Suprapubic skin (tissue), 4 donors: ENCODE measurements around the gene NIPAL1. TPM values are rescaled to one million over a fixed set of nuclear protein-coding genes. Genes with fewer than 3 reads are reported as not detected.
"Not testable (repeated sequence)": the region's sequence is repeated elsewhere in the genome, so short reads cannot be mapped to it uniquely, and the experiment has no call there.

ENCODE experiments used
- DNase-seq, 2 donors: peaks; one replicate each; pipeline ENCODE4 v3.0.0-alpha.2; 2019; ENCODE audit warnings: low spot score in 2 of 2
- H3K27ac ChIP-seq: fragments of 200-600 bp; sonication (generic); one replicate; pipeline ENCODE4 v1.5.1; 2019
- H3K27me3 ChIP-seq: fragments of 200-600 bp; sonication (generic); one replicate; pipeline ENCODE4 v1.5.1; 2019
- H3K36me3 ChIP-seq: fragments of 200-600 bp; sonication (generic); one replicate; pipeline ENCODE4 v1.5.1; 2019
- H3K4me1 ChIP-seq: fragments of 200-600 bp; sonication (generic); one replicate; pipeline ENCODE4 v1.5.1; 2019
- H3K4me3 ChIP-seq: fragments of 200-600 bp; sonication (generic); one replicate; pipeline ENCODE4 v1.5.1; 2019; ENCODE audit warnings: mild to moderate bottlenecking
- H3K9me3 ChIP-seq: fragments of 200-600 bp; sonication (generic); one replicate; pipeline ENCODE4 v1.5.1; 2019
- CTCF ChIP-seq, 2 donors: fragments of 200-600 bp in 1 of 2; fragments of 450-650 bp in 1 of 2; sonication (generic) in 1 of 2; IDR thresholded peaks; one replicate each; pipeline ENCODE4 v1.5.1; 2016 to 2019; ENCODE audit warnings: antibody characterized with exemption in 2 of 2, mild to moderate bottlenecking in 1 of 2, moderate library complexity in 1 of 2
- EP300 ChIP-seq: sonication (generic); formaldehyde crosslinking; IDR thresholded peaks from one replicate; pipeline ENCODE4 v1.6.1; 2017; ENCODE audit warnings: antibody characterized with exemption
- POLR2A ChIP-seq, 2 donors: fragments of 450-650 bp; IDR thresholded peaks; one replicate each; pipeline ENCODE4 v1.6.1; 2017; ENCODE audit warnings: antibody characterized with exemption in 2 of 2, mild to moderate bottlenecking in 2 of 2, moderate library complexity in 2 of 2
- POLR2AphosphoS5 ChIP-seq, 3 donors: sonication (generic); formaldehyde crosslinking; IDR thresholded peaks; one replicate each; pipeline ENCODE4 v1.6.1; 2017; ENCODE audit warnings: antibody characterized with exemption in 3 of 3
- WGBS: methylation state at CpG from one replicate; pipeline ENCODE4 v1.1.5; 2018; 5-methylcytosine and 5-hydroxymethylcytosine counted together
- total RNA-seq, 4 donors: library from RNA; depleted of rRNA; stranded (reverse); fragments of >200 nt; gene quantifications; one replicate each; pipeline ENCODE4 v1.1.0, GENCODE V29; 2016

NIPAL1 gene
- total RNA-seq, 4 donors from 2014 or later, result 19.2 to 55.6 (median 27.2) TPM

- Histone ChIP-seq H3K27me3 (no peaks in the 10 kb centered on the region), H3K27ac (no peak overlapping the region), H3K4me1 (no peaks in the 10 kb centered on the region), H3K4me3 (no peak overlapping the region), H3K36me3 (no peaks in the 10 kb centered on the region), H3K9me3 (peaks cover 9% of the 10 kb centered on the region)
- no peak for TF ChIP-seq CTCF (IDR thresholded peaks at IDR 0.05)
- no peak for TF ChIP-seq POLR2A (IDR thresholded peaks at IDR 0.05)
- no peak for TF ChIP-seq EP300
- TF ChIP-seq POLR2AphosphoS5 (IDR thresholded peaks at IDR 0.05), result no peak
- no peak for DNase-seq
Observed at GRCh38 chr4:48008021-48008596, 8.5 kb upstream of the NIPAL1 start.

GRCh38 chr4:48010906-48011305 lies 5.7 kb upstream of the NIPAL1 start:
- H3K27me3 ChIP-seq, H3K27ac ChIP-seq, H3K4me1 ChIP-seq, H3K36me3 ChIP-seq, H3K4me3 ChIP-seq, DNase-seq, H3K9me3 ChIP-seq: not testable (repeated sequence)
- WGBS, result 88% methylated on average over 6 of the region's 6 CpGs

- no peaks in the 10 kb centered on the region for H3K36me3 ChIP-seq
- H3K27ac ChIP-seq, result no peak overlapping the region
- no peak for TF ChIP-seq EP300
- no peak for TF ChIP-seq CTCF (IDR thresholded peaks at IDR 0.05)
- TF ChIP-seq POLR2A (IDR thresholded peaks at IDR 0.05), result no peak
- TF ChIP-seq POLR2AphosphoS5 (IDR thresholded peaks at IDR 0.05), result no peak
- peaks cover 3% of the 10 kb centered on the region for H3K9me3 ChIP-seq
- DNase-seq, result no peak
- WGBS, result 92% methylated on average over 4 of the region's 4 CpGs
- peaks cover 12% of the 10 kb centered on the region for H3K4me1 ChIP-seq
- H3K27me3 ChIP-seq, result no peaks in the 10 kb centered on the region
- no peak overlapping the region for H3K4me3 ChIP-seq
Observed at GRCh38 chr4:48011722-48012121, 4.8 kb upstream of the NIPAL1 start.

GRCh38 chr4:48012824-48013223 lies 3.7 kb upstream of the NIPAL1 start:
- 59% methylated on average over 3 of the region's 3 CpGs for WGBS
- no peak overlapping the region for H3K4me3 ChIP-seq
- H3K36me3 ChIP-seq, result no peaks in the 10 kb centered on the region
- peaks cover 22% of the 10 kb centered on the region for H3K4me1 ChIP-seq
- H3K27ac ChIP-seq, result no peak overlapping the region
- H3K27me3 ChIP-seq, result no peaks in the 10 kb centered on the region
- TF ChIP-seq POLR2AphosphoS5 (IDR thresholded peaks at IDR 0.05), result no peak
- TF ChIP-seq EP300, result no peak
- no peak for TF ChIP-seq CTCF (IDR thresholded peaks at IDR 0.05)
- TF ChIP-seq POLR2A (IDR thresholded peaks at IDR 0.05), result no peak
- no peaks in the 10 kb centered on the region for H3K9me3 ChIP-seq
- no peak for DNase-seq

GRCh38 chr4:48015216-48015615 lies 1.4 kb upstream of the NIPAL1 start:
- DNase-seq, result no peak
- Histone ChIP-seq H3K4me1 (peaks cover 23% of the 10 kb centered on the region), H3K4me3 (no peak overlapping the region), H3K27me3 (no peaks in the 10 kb centered on the region), H3K36me3 (no peaks in the 10 kb centered on the region), H3K9me3 (no peaks in the 10 kb centered on the region), H3K27ac (peak overlapping the region; percentile 94)
- 66% methylated on average over 4 of the region's 4 CpGs for WGBS
- no peak for TF ChIP-seq EP300
- no peak for TF ChIP-seq POLR2AphosphoS5 (IDR thresholded peaks at IDR 0.05)
- TF ChIP-seq POLR2A (IDR thresholded peaks at IDR 0.05), result no peak
- TF ChIP-seq CTCF (IDR thresholded peaks at IDR 0.05), result no peak

GRCh38 chr4:48015678-48016077 lies 894 bp upstream of the NIPAL1 start:
- WGBS, result 81% methylated on average over 5 of the region's 5 CpGs
- no peak for TF ChIP-seq CTCF (IDR thresholded peaks at IDR 0.05)
- TF ChIP-seq POLR2AphosphoS5 (IDR thresholded peaks at IDR 0.05), result no peak
- Histone ChIP-seq H3K9me3 (no peaks in the 10 kb centered on the region), H3K36me3 (no peaks in the 10 kb centered on the region), H3K27ac (peak overlapping the region; percentile 94), H3K27me3 (no peaks in the 10 kb centered on the region), H3K4me1 (peaks cover 23% of the 10 kb centered on the region), H3K4me3 (peak overlapping the region; percentile 75)
- DNase-seq, result no peak
